ENCODE measurements around the gene PKP4. TPM values are rescaled to one million over a fixed set of nuclear protein-coding genes. Genes with fewer than 3 reads are reported as not detected.

The PKP4 gene
- total RNA-seq, 4 donors from 2014 or later: 64.1 to 152 (median 90.2) TPM

GRCh38 chr2:158459161-158460003 is 2.6 kb downstream of the PKP4 start:
- H3K9me3 ChIP-seq: no peaks in the 10 kb centered on the region
- no peaks in the 10 kb centered on the region for H3K27me3 ChIP-seq
- H3K4me1 ChIP-seq: peaks cover 51% of the 10 kb centered on the region
- TF ChIP-seq POLR2A (IDR thresholded peaks at IDR 0.05): no peak
- no peak for TF ChIP-seq EP300 (IDR thresholded peaks at IDR 0.05)
- no peak for TF ChIP-seq POLR2AphosphoS5 (IDR thresholded peaks at IDR 0.05)
- no peak for TF ChIP-seq CTCF (IDR thresholded peaks at IDR 0.05)
- peak overlapping the region; percentile 99 for H3K4me3 ChIP-seq
- no peaks in the 10 kb centered on the region for H3K36me3 ChIP-seq
- WGBS: 42% methylated on average over 9 of the region's 9 CpGs
- no peak overlapping the region for H3K27ac ChIP-seq
- no peak for DNase-seq (ENCODE audit: low spot score in 2 of 2)

GRCh38 chr2:158460632-158461297 is 4.0 kb downstream of the PKP4 start:
- DNase-seq (ENCODE audit: low spot score in 2 of 2): no peak
- peaks cover 51% of the 10 kb centered on the region for H3K4me1 ChIP-seq
- H3K4me3 ChIP-seq: no peak overlapping the region
- no peaks in the 10 kb centered on the region for H3K27me3 ChIP-seq
- no peak overlapping the region for H3K27ac ChIP-seq
- WGBS: 33% methylated on average over 3 of the region's 3 CpGs
- H3K36me3 ChIP-seq: no peaks in the 10 kb centered on the region
- TF ChIP-seq CTCF (IDR thresholded peaks at IDR 0.05) (peak in 1 of 2 donors; percentile 4), POLR2AphosphoS5 (IDR thresholded peaks at IDR 0.05) (no peak)
- no peaks in the 10 kb centered on the region for H3K9me3 ChIP-seq

GRCh38 chr2:158463496-158464095 is 6.8 kb downstream of the PKP4 start:
- no peaks in the 10 kb centered on the region for H3K9me3 ChIP-seq
- H3K4me3 ChIP-seq: no peak overlapping the region
- TF ChIP-seq CTCF (IDR thresholded peaks at IDR 0.05) (no peak), POLR2A (IDR thresholded peaks at IDR 0.05) (no peak), POLR2AphosphoS5 (IDR thresholded peaks at IDR 0.05) (no peak), EP300 (IDR thresholded peaks at IDR 0.05) (no peak)
- 65% methylated on average over 6 of the region's 6 CpGs for WGBS
- no peaks in the 10 kb centered on the region for H3K27me3 ChIP-seq
- peaks cover 38% of the 10 kb centered on the region for H3K4me1 ChIP-seq
- H3K27ac ChIP-seq: no peak overlapping the region
- H3K36me3 ChIP-seq: no peaks in the 10 kb centered on the region
- DNase-seq (ENCODE audit: low spot score in 2 of 2): no peak

- TF ChIP-seq POLR2A (IDR thresholded peaks at IDR 0.05) (no peak), CTCF (IDR thresholded peaks at IDR 0.05) (peak in 1 of 2 donors; percentile 41)
- H3K9me3 ChIP-seq: no peaks in the 10 kb centered on the region
- no peak overlapping the region for H3K27ac ChIP-seq
- H3K36me3 ChIP-seq: no peaks in the 10 kb centered on the region
- H3K27me3 ChIP-seq: no peaks in the 10 kb centered on the region
- H3K4me1 ChIP-seq: peaks cover 28% of the 10 kb centered on the region
- no peak for DNase-seq (ENCODE audit: low spot score in 2 of 2)
- H3K4me3 ChIP-seq: no peak overlapping the region
- WGBS: 84% methylated on average over 4 of the region's 4 CpGs
These were observed 7.9 kb downstream of the PKP4 start for GRCh38 chr2:158464426-158465281.
